Cardiac fibroblast (primary cell): ENCODE results near the gene KLHL20.
"Not testable (repeated sequence)": the region's sequence is repeated elsewhere in the genome, so short reads cannot be mapped to it uniquely, and the experiment has no call there.

Experiments
- DNase-seq, 2 donors: peaks; one replicate each; pipeline versions ENCODE4 v3.0.0 to v3.0.0-alpha.2; 2010; ENCODE audit warnings: low read depth in 2 of 2
- H3K4me3 ChIP-seq, 2 donors: replicated peaks in 1 of 2; 1 replicate in 1 of 2; 2 replicates in 1 of 2; pipeline ENCODE4 v1.5.1; 2011; ENCODE audit warnings: low read depth in 2 of 2, low read length in 2 of 2, mild to moderate bottlenecking in 2 of 2, moderate library complexity in 1 of 2
- TF ChIP-seq, protein P1 (sequence below): IDR thresholded peaks from one replicate; pipeline ENCODE4 v1.5.1; 2011; ENCODE audit warnings: low read depth, mild to moderate bottlenecking, low read length, inconsistent platforms

The KLHL20 gene

DNA sequence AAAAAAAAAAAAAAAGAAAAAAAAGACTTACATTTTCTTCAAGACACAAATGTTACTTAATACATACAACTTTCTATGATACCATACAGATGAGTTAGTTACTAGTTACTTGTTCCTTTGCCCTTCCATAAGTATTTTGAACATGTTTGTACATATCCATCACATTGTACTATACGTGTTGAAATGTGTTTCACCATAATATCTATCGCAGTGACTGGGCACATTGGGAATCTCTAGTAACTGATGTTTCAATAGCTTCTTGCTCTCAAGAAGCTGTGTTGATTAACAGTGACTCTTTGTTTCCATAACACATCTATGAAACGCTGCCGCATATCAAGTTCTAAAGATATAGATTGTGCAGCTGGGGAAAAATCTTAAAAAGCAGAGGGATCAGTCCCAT is 42.9 kb downstream of the KLHL20 start:
- H3K4me3 ChIP-seq = no peak overlapping the region
- TF ChIP-seq, protein P1, sequence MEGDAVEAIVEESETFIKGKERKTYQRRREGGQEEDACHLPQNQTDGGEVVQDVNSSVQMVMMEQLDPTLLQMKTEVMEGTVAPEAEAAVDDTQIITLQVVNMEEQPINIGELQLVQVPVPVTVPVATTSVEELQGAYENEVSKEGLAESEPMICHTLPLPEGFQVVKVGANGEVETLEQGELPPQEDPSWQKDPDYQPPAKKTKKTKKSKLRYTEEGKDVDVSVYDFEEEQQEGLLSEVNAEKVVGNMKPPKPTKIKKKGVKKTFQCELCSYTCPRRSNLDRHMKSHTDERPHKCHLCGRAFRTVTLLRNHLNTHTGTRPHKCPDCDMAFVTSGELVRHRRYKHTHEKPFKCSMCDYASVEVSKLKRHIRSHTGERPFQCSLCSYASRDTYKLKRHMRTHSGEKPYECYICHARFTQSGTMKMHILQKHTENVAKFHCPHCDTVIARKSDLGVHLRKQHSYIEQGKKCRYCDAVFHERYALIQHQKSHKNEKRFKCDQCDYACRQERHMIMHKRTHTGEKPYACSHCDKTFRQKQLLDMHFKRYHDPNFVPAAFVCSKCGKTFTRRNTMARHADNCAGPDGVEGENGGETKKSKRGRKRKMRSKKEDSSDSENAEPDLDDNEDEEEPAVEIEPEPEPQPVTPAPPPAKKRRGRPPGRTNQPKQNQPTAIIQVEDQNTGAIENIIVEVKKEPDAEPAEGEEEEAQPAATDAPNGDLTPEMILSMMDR = no peak
- DNase-seq = no peak

DNA sequence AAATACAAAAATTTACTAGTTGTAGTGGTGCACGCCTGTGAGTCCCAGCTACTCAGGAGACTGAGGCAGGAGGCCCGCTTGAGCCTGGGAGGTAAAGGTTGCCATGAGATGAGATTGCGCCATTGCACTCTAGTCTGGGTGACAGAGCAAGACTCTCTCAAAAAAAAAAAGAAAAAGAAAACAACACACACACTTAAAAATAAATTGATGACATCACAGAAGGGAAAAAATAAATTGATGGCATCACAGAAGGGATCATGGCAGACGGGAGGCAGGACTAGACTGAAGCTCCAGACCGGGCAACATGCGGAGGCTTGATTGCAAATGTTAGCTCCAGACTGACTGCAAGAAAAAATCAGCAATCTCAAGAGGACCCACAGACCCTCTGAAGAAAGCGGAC is 43.3 kb downstream of the KLHL20 start:
- TF ChIP-seq, protein P1 = no peak
- DNase-seq = no peak
- H3K4me3 ChIP-seq = no peak overlapping the region

GRCh38 chr1:173758980-173759379 is 44.2 kb downstream of the KLHL20 start:
- TF ChIP-seq, protein P1 = no peak

GRCh38 chr1:173764331-173764730 is 49.5 kb downstream of the KLHL20 start:
- DNase-seq, H3K4me3 ChIP-seq: not testable (repeated sequence)

More at GRCh38 chr1:173758980-173759379, 44.2 kb downstream of the KLHL20 start:
- H3K4me3 ChIP-seq = no peak overlapping the region
- no peak for DNase-seq

DNA sequence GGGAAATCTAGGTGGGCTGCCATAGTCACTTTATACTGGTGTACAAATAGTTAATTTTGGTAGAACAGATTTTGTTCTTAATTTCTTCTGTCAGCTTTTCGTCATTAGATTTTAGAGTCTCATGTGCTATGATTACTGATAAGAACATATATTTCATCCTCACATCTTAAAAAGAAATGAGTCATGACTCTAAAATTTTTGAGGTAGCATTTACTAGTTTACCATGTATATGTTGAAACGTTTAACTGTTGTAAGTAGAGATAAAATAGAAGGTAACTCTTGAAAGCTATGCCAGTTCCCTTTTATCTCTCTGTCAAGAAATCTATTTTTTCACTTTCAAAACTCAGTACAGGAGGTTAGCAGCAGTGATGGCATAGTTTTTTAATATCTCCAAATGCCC is 53.4 kb downstream of the KLHL20 start:
- TF ChIP-seq, protein P1 = no peak
- DNase-seq = no peak

GRCh38 chr1:173768827-173769226 is 54.0 kb downstream of the KLHL20 start:
- TF ChIP-seq, protein P1 = no peak
- DNase-seq = no peak
- H3K4me3 ChIP-seq = no peak overlapping the region

More for the DNA sequence above, 53.4 kb downstream of the KLHL20 start:
- H3K4me3 ChIP-seq = no peak overlapping the region

- not testable (repeated sequence) for DNase-seq
Measured at GRCh38 chr1:173770330-173770729, 55.5 kb downstream of the KLHL20 start.

GRCh38 chr1:173771560-173771959 is 56.8 kb downstream of the KLHL20 start:
- no peak for DNase-seq
- TF ChIP-seq, protein P1 = no peak

More at GRCh38 chr1:173770330-173770729, 55.5 kb downstream of the KLHL20 start:
- H3K4me3 ChIP-seq = not testable (repeated sequence)

More at GRCh38 chr1:173771560-173771959, 56.8 kb downstream of the KLHL20 start:
- H3K4me3 ChIP-seq = no peak overlapping the region
